Neutrophil (primary cell): ENCODE results near the gene MACROD1.

Experiments used
- H3K27ac ChIP-seq: fragments of 200-600 bp; sonication (generic); 2 replicates; pipeline ENCODE4 v1.5.1; 2016; ENCODE audit warnings: mild to moderate bottlenecking, moderate library complexity
- H3K27me3 ChIP-seq: fragments of 200-600 bp; sonication (generic); 2 replicates; pipeline ENCODE4 v1.6.0; 2016; ENCODE audit warnings: mild to moderate bottlenecking
- H3K36me3 ChIP-seq: fragments of 200-600 bp; sonication (generic); 2 replicates; pipeline ENCODE4 v1.5.1; 2017
- H3K4me1 ChIP-seq, 2 experiments: fragments of 200-600 bp in 1 of 2; sonication (generic) in 1 of 2; 1 replicate in 1 of 2; 2 replicates in 1 of 2; pipeline versions ENCODE4 v1.5.1 to v1.6.1; 2013 to 2016; ENCODE audit warnings: low read depth in 1 of 2, low read length in 1 of 2, mild to moderate bottlenecking in 1 of 2, moderate library complexity in 1 of 2; ENCODE audit not compliant: control insufficient read depth in 1 of 2, insufficient read depth in 1 of 2
- H3K4me3 ChIP-seq, 2 experiments: fragments of 200-600 bp in 1 of 2; sonication (generic) in 1 of 2; 1 replicate in 1 of 2; 2 replicates in 1 of 2; pipeline ENCODE4 v1.5.1; 2013 to 2016; ENCODE audit warnings: low read depth in 1 of 2, low read length in 1 of 2, mild to moderate bottlenecking in 1 of 2, moderate library complexity in 1 of 2
- H3K9me3 ChIP-seq: fragments of 200-600 bp; sonication (generic); 2 replicates; pipeline ENCODE4 v1.5.1; 2016
- TF ChIP-seq, protein P1 (sequence below): fragments of 200-600 bp; sonication (generic); IDR thresholded peaks from 2 replicates; pipeline ENCODE4 v1.5.1; 2016; ENCODE audit warnings: antibody characterized with exemption

Gene MACROD1

GRCh38 chr11:64110465-64111375 lies 55.2 kb downstream of the MACROD1 start:
- Histone ChIP-seq H3K27ac (no peak overlapping the region), H3K4me1 (no peaks in the 10 kb centered on the region), H3K4me3 (no peak overlapping the region), H3K9me3 (no peaks in the 10 kb centered on the region), H3K36me3 (no peaks in the 10 kb centered on the region), H3K27me3 (no peaks in the 10 kb centered on the region)
- TF ChIP-seq, protein P1, sequence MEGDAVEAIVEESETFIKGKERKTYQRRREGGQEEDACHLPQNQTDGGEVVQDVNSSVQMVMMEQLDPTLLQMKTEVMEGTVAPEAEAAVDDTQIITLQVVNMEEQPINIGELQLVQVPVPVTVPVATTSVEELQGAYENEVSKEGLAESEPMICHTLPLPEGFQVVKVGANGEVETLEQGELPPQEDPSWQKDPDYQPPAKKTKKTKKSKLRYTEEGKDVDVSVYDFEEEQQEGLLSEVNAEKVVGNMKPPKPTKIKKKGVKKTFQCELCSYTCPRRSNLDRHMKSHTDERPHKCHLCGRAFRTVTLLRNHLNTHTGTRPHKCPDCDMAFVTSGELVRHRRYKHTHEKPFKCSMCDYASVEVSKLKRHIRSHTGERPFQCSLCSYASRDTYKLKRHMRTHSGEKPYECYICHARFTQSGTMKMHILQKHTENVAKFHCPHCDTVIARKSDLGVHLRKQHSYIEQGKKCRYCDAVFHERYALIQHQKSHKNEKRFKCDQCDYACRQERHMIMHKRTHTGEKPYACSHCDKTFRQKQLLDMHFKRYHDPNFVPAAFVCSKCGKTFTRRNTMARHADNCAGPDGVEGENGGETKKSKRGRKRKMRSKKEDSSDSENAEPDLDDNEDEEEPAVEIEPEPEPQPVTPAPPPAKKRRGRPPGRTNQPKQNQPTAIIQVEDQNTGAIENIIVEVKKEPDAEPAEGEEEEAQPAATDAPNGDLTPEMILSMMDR, result no peak

DNA sequence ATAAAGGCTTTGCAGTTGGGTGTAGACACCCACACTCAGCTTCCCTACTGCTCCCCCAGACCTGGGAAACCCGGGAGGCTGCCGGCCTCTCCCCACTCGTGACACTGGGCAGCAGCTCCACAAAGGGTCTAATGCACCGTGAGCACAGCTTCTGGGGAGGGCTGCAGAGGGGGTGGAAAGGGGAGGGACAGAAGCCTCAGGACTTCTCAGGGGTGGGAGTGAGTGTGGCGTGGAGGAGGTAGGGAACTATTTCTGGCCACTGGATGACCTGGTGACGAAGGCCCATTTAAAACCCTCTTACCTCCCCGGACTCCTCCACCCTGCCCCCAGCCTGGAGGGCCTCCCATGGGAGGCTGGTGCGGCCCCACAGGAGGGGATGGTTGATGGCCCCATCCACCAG lies 56.6 kb downstream of the MACROD1 start:
- TF ChIP-seq, protein P1, result no peak

DNA sequence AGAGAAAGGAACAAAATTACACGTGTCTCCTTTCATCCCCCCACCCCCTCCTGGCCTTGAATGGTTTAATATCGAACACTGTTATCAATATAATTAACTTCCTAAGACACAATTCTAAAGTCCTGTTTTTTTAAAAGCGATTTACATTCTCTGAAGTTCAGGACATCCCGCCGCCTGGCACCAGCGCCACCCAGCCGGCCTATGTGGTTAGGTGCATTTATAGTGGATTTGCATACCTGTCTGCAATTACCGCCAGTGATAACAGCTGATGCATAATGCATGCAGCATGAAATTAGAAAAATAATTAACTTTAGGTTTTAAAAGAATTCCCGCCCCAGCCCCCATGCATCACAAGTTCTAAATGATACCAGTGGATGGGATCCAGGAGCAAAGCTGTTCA lies 58.6 kb downstream of the MACROD1 start:
- H3K27ac ChIP-seq, result no peak overlapping the region
- H3K36me3 ChIP-seq, result no peaks in the 10 kb centered on the region
- TF ChIP-seq, protein P1, result no peak
- no peaks in the 10 kb centered on the region for H3K4me1 ChIP-seq
- H3K9me3 ChIP-seq, result no peaks in the 10 kb centered on the region
- H3K4me3 ChIP-seq, result no peak overlapping the region
- no peaks in the 10 kb centered on the region for H3K27me3 ChIP-seq

More for the DNA sequence above, 56.6 kb downstream of the MACROD1 start:
- Histone ChIP-seq H3K36me3 (no peaks in the 10 kb centered on the region), H3K4me1 (no peaks in the 10 kb centered on the region), H3K4me3 (no peak overlapping the region), H3K9me3 (no peaks in the 10 kb centered on the region), H3K27me3 (no peaks in the 10 kb centered on the region), H3K27ac (no peak overlapping the region)

DNA sequence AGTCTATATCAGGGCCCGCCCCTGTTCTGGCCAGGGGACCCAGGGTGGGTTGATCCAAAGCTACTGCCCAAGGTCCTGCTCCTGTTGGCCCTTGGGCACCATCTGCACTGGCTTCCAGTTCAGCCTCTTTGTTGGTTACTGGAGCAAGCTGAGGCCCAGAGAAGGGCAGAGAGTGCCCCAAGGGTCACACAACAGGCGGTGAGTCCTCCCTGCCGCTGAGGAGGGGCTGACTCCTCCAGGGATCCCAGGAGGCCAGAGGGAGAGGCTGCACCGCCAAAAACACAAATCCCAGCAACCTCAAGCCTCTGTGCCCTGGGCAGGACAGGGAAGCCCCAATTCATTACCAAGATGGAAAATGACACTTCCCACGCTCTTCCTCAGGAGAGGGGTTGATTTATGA lies 61.3 kb downstream of the MACROD1 start:
- Histone ChIP-seq H3K27me3 (no peaks in the 10 kb centered on the region), H3K4me1 (no peaks in the 10 kb centered on the region), H3K9me3 (no peaks in the 10 kb centered on the region), H3K36me3 (no peaks in the 10 kb centered on the region), H3K27ac (no peak overlapping the region), H3K4me3 (no peak overlapping the region)
- TF ChIP-seq, protein P1, result no peak

GRCh38 chr11:64103277-64103985 lies 62.5 kb downstream of the MACROD1 start:
- H3K27me3 ChIP-seq, result no peaks in the 10 kb centered on the region
- no peaks in the 10 kb centered on the region for H3K36me3 ChIP-seq
- no peak overlapping the region for H3K4me3 ChIP-seq
- H3K27ac ChIP-seq, result no peak overlapping the region
- no peaks in the 10 kb centered on the region for H3K9me3 ChIP-seq
- H3K4me1 ChIP-seq, result no peaks in the 10 kb centered on the region
- TF ChIP-seq, protein P1, result no peak
